K562 (cell line): ENCODE measurements around the gene STK11. TPM values are rescaled to one million over a fixed set of nuclear protein-coding genes. Genes with fewer than 3 reads are reported as not detected.
A peak's percentile ranks its signal among the peaks of the same experiment; 100 is the strongest.

Experiments
- E2F3 ChIP-seq: fragments of 250-450 bp; sonication (Bioruptor Pico); IDR thresholded peaks from 2 replicates; pipeline ENCODE4 v1.4.0; 2020; ENCODE audit warnings: mild to moderate bottlenecking
- HCFC1 ChIP-seq: IDR thresholded peaks from 2 replicates; pipeline ENCODE4 v1.6.1; 2012; ENCODE audit warnings: low read depth, low read length, improper control_type of control experiment
- HDGF ChIP-seq: fragments of 450-650 bp; IDR thresholded peaks from 2 replicates; pipeline ENCODE4 v1.6.1; 2016
- POLR2B ChIP-seq: fragments of 450-650 bp; IDR thresholded peaks from 2 replicates; pipeline ENCODE4 v1.6.1; 2018; ENCODE audit warnings: low read depth; ENCODE audit not compliant: partially characterized antibody
- RBM34 ChIP-seq: fragments of 200-400 bp; formaldehyde crosslinking; IDR thresholded peaks from 2 replicates; pipeline ENCODE4 v1.6.1; 2018; ENCODE audit warnings: low read length, borderline replicate concordance; ENCODE audit not compliant: insufficient read depth
- SAP30 ChIP-seq: fragments of 200-600 bp; sonication (generic); IDR thresholded peaks from 2 replicates; pipeline ENCODE4 v1.6.1; 2012; ENCODE audit warnings: borderline replicate concordance, low read depth, mild to moderate bottlenecking, moderate library complexity, low read length, control low read depth, inconsistent platforms; ENCODE audit not compliant: insufficient read depth, poor library complexity, severe bottlenecking
- SMARCA5 ChIP-seq: fragments of 450-650 bp; IDR thresholded peaks from 2 replicates; pipeline ENCODE4 v1.6.1; 2016
- SUPT5H ChIP-seq: fragments of 450-650 bp; IDR thresholded peaks from 2 replicates; pipeline ENCODE4 v1.6.1; 2016
- ZNF407 ChIP-seq: fragments of 450-650 bp; IDR thresholded peaks from 2 replicates; pipeline ENCODE4 v1.6.1; 2016; ENCODE audit warnings: low read depth
- ZNF518B ChIP-seq: fragments of 250-450 bp; sonication (Bioruptor Pico); IDR thresholded peaks from 2 replicates; pipeline ENCODE4 v1.5.0; 2021; ENCODE audit warnings: mild to moderate bottlenecking, moderate library complexity
- polyA plus RNA-seq, 8 experiments: library from polyadenylated mRNA; depleted of rRNA in 4 of 8; stranded (reverse) in 5 of 8; unstranded in 3 of 8; fragments of >200 nt; fragmentation: Nextera tagmentation in 2 of 8; fragmentation: Illumina TruSeq in 1 of 8; extraction: Ambion mirVana in 2 of 8; extraction: Trizol in 1 of 8; gene quantifications; 2 replicates each; pipeline versions ENCODE4 v1.2.1 to v1.2.3, GENCODE V29; 2011 to 2014; ENCODE audit warnings: inconsistent platforms in 1 of 8, missing spikeins in 1 of 8
- total RNA-seq, 7 experiments: library from RNA; depleted of rRNA in 6 of 7; stranded (reverse); fragments of >200 nt in 6 of 7; fragmentation: Illumina TruSeq in 2 of 7; extraction: Trizol in 2 of 7; gene quantifications; 2 replicates each; pipeline versions ENCODE4 v1.2.1 to v1.2.3, GENCODE V29; 2011 to 2021; ENCODE audit warnings: low replicate concordance in 1 of 7
- TF ChIP-seq, protein P1 (sequence below): sonication (generic); formaldehyde crosslinking; IDR thresholded peaks from 2 replicates; pipeline ENCODE4 v1.5.0; 2020; ENCODE audit warnings: missing genetic modification reagents
- TF ChIP-seq, protein P2 (sequence below): fragments of 200-800 bp; sonication (Bioruptor generic); IDR thresholded peaks from 2 replicates; pipeline ENCODE4 v1.6.1; 2017; ENCODE audit warnings: missing genetic modification characterization, missing compliant biosample characterization

Gene STK11
- total and polyA plus RNA-seq, 9 of the 15 experiments (the other 6 are each of a cell fraction or from before 2014, with no cell fraction given): 0.15 to 96.5 (median 31.7) TPM

GRCh38 chr19:1241417-1242095, 36.0 kb downstream of the STK11 start, which contains the start of gene ATP5F1D (continued):
- TF ChIP-seq, protein P1, sequence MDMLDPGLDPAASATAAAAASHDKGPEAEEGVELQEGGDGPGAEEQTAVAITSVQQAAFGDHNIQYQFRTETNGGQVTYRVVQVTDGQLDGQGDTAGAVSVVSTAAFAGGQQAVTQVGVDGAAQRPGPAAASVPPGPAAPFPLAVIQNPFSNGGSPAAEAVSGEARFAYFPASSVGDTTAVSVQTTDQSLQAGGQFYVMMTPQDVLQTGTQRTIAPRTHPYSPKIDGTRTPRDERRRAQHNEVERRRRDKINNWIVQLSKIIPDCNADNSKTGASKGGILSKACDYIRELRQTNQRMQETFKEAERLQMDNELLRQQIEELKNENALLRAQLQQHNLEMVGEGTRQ (CRISPR knock-in tag): no peak
- TF ChIP-seq HDGF: no peak
- TF ChIP-seq SAP30: no peak
- TF ChIP-seq ZNF407: no peak
- no peak for TF ChIP-seq SMARCA5
- TF ChIP-seq E2F3 (CRISPR knock-in tag): peak; percentile 62; the same call in 1 of the 2 replicates
- TF ChIP-seq HCFC1: peak; percentile 100
- TF ChIP-seq, protein P2, sequence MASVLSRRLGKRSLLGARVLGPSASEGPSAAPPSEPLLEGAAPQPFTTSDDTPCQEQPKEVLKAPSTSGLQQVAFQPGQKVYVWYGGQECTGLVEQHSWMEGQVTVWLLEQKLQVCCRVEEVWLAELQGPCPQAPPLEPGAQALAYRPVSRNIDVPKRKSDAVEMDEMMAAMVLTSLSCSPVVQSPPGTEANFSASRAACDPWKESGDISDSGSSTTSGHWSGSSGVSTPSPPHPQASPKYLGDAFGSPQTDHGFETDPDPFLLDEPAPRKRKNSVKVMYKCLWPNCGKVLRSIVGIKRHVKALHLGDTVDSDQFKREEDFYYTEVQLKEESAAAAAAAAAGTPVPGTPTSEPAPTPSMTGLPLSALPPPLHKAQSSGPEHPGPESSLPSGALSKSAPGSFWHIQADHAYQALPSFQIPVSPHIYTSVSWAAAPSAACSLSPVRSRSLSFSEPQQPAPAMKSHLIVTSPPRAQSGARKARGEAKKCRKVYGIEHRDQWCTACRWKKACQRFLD (CRISPR knock-in tag): no peak
- TF ChIP-seq POLR2B: no peak
- TF ChIP-seq RBM34: no peak
- no peak for TF ChIP-seq ZNF518B (CRISPR knock-in tag)
- TF ChIP-seq SUPT5H: no peak; the same call in 1 of the 2 replicates
